ENCODE data around the gene FHOD3. TPM values are rescaled to one million over a fixed set of nuclear protein-coding genes. Genes with fewer than 3 reads are reported as not detected.

FHOD3 gene
- total and polyA plus RNA-seq, 2 experiments from 2014 or later = 2.7 to 8.7 TPM

DNA sequence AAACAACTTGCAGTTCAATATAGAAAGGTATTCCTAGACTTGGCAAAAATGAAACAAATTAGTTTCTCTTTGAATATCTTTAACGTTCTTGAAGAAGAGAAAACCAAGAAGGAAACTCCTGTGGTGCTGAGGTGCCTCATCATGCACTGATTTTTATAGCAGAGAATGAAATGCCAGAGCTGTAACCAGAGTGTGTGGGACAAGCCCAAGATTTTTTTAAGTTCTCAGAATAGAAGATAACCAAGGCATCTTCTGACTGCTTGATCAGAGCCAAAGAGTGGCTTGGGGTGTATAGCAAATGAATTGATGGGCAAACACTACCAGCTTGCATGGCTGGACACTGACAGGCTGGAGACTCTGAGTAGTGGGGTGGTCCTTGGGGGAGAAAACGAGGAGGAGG lies 7.9 kb downstream of the FHOD3 start (continued):
- no peak for TF ChIP-seq ZNF462 (CRISPR knock-in tag; IDR thresholded peaks at IDR 0.05)
- no peak for TF ChIP-seq POLR2AphosphoS5 (IDR thresholded peaks at IDR 0.05; ENCODE audit: low read depth)

- Histone ChIP-seq H3K27me3 (ENCODE audit: insufficient read depth) (no peaks in the 10 kb centered on the region), H4K20me1 (replicated peaks; ENCODE audit: insufficient read depth) (peaks cover 5% of the 10 kb centered on the region; the same call in 1 of the 2 replicates), H3K9me2 (ENCODE audit: insufficient read depth) (0 out of 2 replicates have a peak, but pooled peaks cover 5% of the 10 kb centered on the region), H3K4me3 (no peak overlapping the region), H2AFZ (no peak overlapping the region), H3K4me1 (ENCODE audit: insufficient read depth) (peaks cover 12% of the 10 kb centered on the region; the same call in 1 of the 2 replicates), H3K27ac (ENCODE audit: low read depth) (no peak overlapping the region), H3K4me2 (no peak overlapping the region), H3K79me2 (replicated peaks; ENCODE audit: insufficient read depth) (0 out of 2 replicates have a peak, but pooled peaks cover 2% of the 10 kb centered on the region), H3F3A (replicated peaks; ENCODE audit: low read depth) (no peaks in the 10 kb centered on the region), H3K36me3 (ENCODE audit: insufficient read depth) (no peaks in the 10 kb centered on the region)
- ATAC-seq = no peak
- no peak for TF ChIP-seq CREB1 (CRISPR knock-in tag; IDR thresholded peaks at IDR 0.05; ENCODE audit: low read depth)
- TF ChIP-seq, protein P1, sequence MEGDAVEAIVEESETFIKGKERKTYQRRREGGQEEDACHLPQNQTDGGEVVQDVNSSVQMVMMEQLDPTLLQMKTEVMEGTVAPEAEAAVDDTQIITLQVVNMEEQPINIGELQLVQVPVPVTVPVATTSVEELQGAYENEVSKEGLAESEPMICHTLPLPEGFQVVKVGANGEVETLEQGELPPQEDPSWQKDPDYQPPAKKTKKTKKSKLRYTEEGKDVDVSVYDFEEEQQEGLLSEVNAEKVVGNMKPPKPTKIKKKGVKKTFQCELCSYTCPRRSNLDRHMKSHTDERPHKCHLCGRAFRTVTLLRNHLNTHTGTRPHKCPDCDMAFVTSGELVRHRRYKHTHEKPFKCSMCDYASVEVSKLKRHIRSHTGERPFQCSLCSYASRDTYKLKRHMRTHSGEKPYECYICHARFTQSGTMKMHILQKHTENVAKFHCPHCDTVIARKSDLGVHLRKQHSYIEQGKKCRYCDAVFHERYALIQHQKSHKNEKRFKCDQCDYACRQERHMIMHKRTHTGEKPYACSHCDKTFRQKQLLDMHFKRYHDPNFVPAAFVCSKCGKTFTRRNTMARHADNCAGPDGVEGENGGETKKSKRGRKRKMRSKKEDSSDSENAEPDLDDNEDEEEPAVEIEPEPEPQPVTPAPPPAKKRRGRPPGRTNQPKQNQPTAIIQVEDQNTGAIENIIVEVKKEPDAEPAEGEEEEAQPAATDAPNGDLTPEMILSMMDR (conservative IDR thresholded peaks at IDR 0.05; ENCODE audit: low read depth in 2 of 2) = no peak
- TF ChIP-seq ZNF114 (CRISPR knock-in tag; IDR thresholded peaks at IDR 0.05) = no peak
- TF ChIP-seq REST (IDR thresholded peaks at IDR 0.05; ENCODE audit: unreplicated experiment) = no peak
- no peaks in the 10 kb centered on the region for H3K36me3 Mint-ChIP-seq (ENCODE audit: low read depth)
- H3K27me3 Mint-ChIP-seq (ENCODE audit: insufficient read depth, low read depth, poor library complexity) = peaks cover 4% of the 10 kb centered on the region
- H3K4me1 Mint-ChIP-seq = peaks cover 43% of the 10 kb centered on the region
- no peak overlapping the region for H3K4me3 Mint-ChIP-seq
- H3K9me3 Mint-ChIP-seq = no peaks in the 10 kb centered on the region
- no peak overlapping the region for H3K27ac Mint-ChIP-seq
- no peak for DNase-seq (ENCODE audit: low spot score)
Observed at GRCh38 chr18:36307513-36307912, 10.0 kb downstream of the FHOD3 start.
